RPMI8226 (cell line): ENCODE measurements around the gene LPP.

Experiments used
- DNase-seq: peaks from one replicate; pipeline ENCODE4 v3.0.0-alpha.2; 2015

Gene LPP

GRCh38 chr3:188874576-188874975 is 720.6 kb downstream of the LPP start:
- DNase-seq, result no peak

GRCh38 chr3:188875413-188875812 is 721.5 kb downstream of the LPP start:
- no peak for DNase-seq

GRCh38 chr3:188876370-188876769 is 722.4 kb downstream of the LPP start:
- no peak for DNase-seq

- no peak for DNase-seq
Observed at GRCh38 chr3:188877381-188877780, 723.4 kb downstream of the LPP start.

GRCh38 chr3:188878076-188878475 is 724.1 kb downstream of the LPP start:
- no peak for DNase-seq

- DNase-seq, result no peak
Observed at GRCh38 chr3:188881954-188882641, 728.1 kb downstream of the LPP start.

- DNase-seq, result no peak
Observed at GRCh38 chr3:188884299-188885043, 730.5 kb downstream of the LPP start.

- no peak for DNase-seq
Observed at GRCh38 chr3:188888321-188889053, 734.5 kb downstream of the LPP start.

- no peak for DNase-seq
Observed at GRCh38 chr3:188889054-188889491, 735.1 kb downstream of the LPP start.

GRCh38 chr3:188890572-188891270 is 736.8 kb downstream of the LPP start:
- DNase-seq, result no peak

- DNase-seq, result no peak
Observed at GRCh38 chr3:188899881-188900280, 745.9 kb downstream of the LPP start.

GRCh38 chr3:188900421-188900951 is 746.5 kb downstream of the LPP start:
- no peak for DNase-seq

- DNase-seq, result no peak
Observed at GRCh38 chr3:188901126-188901525, 747.2 kb downstream of the LPP start.

GRCh38 chr3:188901671-188902287 is 747.8 kb downstream of the LPP start:
- DNase-seq, result no peak

GRCh38 chr3:188904670-188905069 is 750.7 kb downstream of the LPP start:
- DNase-seq, result no peak

- no peak for DNase-seq
Observed at GRCh38 chr3:188905547-188905946, 751.6 kb downstream of the LPP start.

GRCh38 chr3:188906236-188906635 is 752.3 kb downstream of the LPP start:
- no peak for DNase-seq

- DNase-seq, result no peak
Observed at GRCh38 chr3:188908002-188908850, 754.3 kb downstream of the LPP start.

GRCh38 chr3:188911026-188911850 is 757.3 kb downstream of the LPP start:
- DNase-seq, result no peak

- DNase-seq, result no peak
Observed at GRCh38 chr3:188913084-188913483, 759.1 kb downstream of the LPP start.
